Thoracic aorta (tissue), 2 donors: ENCODE results near the gene PLEKHM1. TPM values are rescaled to one million over a fixed set of nuclear protein-coding genes. Genes with fewer than 3 reads are reported as not detected.
A peak's percentile ranks its signal among the peaks of the same experiment; 100 is the strongest.

Experiments used
- ATAC-seq: fragments of 150-250 bp; one replicate; pipeline ENCODE4 v1.8.0; 2017; ENCODE audit warnings: low read depth; ENCODE audit not compliant: insufficient number of reproducible peaks, low FRiP score
- DNase-seq: peaks from one replicate; pipeline ENCODE4 v3.0.0-alpha.2; 2020; ENCODE audit warnings: low spot score
- H3K27ac ChIP-seq, 2 donors: fragments of 200-600 bp; sonication (generic); 1 replicate in 1 of 2; 2 replicates in 1 of 2; pipeline ENCODE4 v1.5.1; 2016; ENCODE audit warnings: mild to moderate bottlenecking in 2 of 2, moderate library complexity in 2 of 2
- H3K27me3 ChIP-seq: fragments of 200-600 bp; sonication (generic); replicated peaks from 2 replicates; pipeline ENCODE4 v1.6.0; 2016; ENCODE audit warnings: mild to moderate bottlenecking; ENCODE audit not compliant: insufficient read depth
- H3K36me3 ChIP-seq: fragments of 200-600 bp; sonication (generic); one replicate; pipeline ENCODE4 v1.5.1; 2016
- H3K4me1 ChIP-seq, 2 donors: fragments of 200-600 bp; sonication (generic); 1 replicate in 1 of 2; 2 replicates in 1 of 2; pipeline versions ENCODE4 v1.5.1 to v1.6.0; 2016; ENCODE audit warnings: low read depth in 2 of 2, mild to moderate bottlenecking in 1 of 2; ENCODE audit not compliant: control insufficient read depth in 1 of 2
- H3K4me3 ChIP-seq: fragments of 200-600 bp; sonication (generic); 2 replicates; pipeline ENCODE4 v1.5.1; 2016; ENCODE audit warnings: mild to moderate bottlenecking
- H3K9me3 ChIP-seq: fragments of 200-600 bp; sonication (generic); 2 replicates; pipeline ENCODE4 v1.5.1; 2016
- total RNA-seq, 2 donors: library from RNA; depleted of rRNA; stranded (reverse); fragments of >200 nt; gene quantifications; one replicate each; pipeline versions ENCODE4 v1.1.0 to v1.2.3, GENCODE V29; 2016
- TF ChIP-seq, protein P1 (sequence below): fragments of 200-600 bp; sonication (generic); IDR thresholded peaks from one replicate; pipeline ENCODE4 v1.5.1; 2019; ENCODE audit warnings: antibody characterized with exemption

PLEKHM1 gene
- total RNA-seq, 2 donors from 2014 or later, result 64.3 to 134 TPM

DNA sequence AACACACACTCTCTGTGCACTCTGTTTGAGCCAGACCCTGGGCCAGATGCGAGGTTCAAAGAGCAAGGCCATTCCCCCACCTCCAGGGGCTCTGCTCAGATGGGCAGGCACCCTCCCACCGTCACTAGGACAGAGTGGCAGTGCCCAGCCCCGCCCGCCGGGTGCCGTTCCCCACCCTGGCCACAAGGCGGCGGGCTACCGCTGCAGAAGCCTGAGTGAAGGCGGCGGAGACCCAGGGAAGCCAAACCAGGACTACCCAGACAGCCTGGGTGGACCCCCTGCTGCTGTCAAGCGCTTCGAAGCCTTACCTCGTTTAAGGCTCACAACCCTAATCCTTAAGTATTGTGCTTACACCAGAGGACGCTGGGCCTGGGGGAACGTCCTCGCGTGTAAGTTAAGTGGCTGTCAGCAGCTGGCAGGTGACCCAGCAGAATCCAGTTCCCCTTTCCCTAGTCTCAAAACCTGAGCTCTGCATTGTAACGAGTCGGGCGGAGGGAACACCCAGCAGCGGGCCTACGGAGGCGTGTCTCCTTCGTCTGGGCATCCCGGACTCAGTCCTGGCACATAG lies 62.4 kb downstream of the PLEKHM1 start:
- no peaks in the 10 kb centered on the region for H3K9me3 ChIP-seq
- no peaks in the 10 kb centered on the region for H3K27me3 ChIP-seq
- DNase-seq, result no peak
- H3K4me3 ChIP-seq, result peak overlapping the region; percentile 32
- ATAC-seq, result peak; percentile 74
- no peak overlapping the region for H3K27ac ChIP-seq
- H3K36me3 ChIP-seq, result no peaks in the 10 kb centered on the region
- peaks cover 29 to 43% of the 10 kb centered on the region in 2 donors for H3K4me1 ChIP-seq
- TF ChIP-seq, protein P1, sequence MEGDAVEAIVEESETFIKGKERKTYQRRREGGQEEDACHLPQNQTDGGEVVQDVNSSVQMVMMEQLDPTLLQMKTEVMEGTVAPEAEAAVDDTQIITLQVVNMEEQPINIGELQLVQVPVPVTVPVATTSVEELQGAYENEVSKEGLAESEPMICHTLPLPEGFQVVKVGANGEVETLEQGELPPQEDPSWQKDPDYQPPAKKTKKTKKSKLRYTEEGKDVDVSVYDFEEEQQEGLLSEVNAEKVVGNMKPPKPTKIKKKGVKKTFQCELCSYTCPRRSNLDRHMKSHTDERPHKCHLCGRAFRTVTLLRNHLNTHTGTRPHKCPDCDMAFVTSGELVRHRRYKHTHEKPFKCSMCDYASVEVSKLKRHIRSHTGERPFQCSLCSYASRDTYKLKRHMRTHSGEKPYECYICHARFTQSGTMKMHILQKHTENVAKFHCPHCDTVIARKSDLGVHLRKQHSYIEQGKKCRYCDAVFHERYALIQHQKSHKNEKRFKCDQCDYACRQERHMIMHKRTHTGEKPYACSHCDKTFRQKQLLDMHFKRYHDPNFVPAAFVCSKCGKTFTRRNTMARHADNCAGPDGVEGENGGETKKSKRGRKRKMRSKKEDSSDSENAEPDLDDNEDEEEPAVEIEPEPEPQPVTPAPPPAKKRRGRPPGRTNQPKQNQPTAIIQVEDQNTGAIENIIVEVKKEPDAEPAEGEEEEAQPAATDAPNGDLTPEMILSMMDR, result peak; percentile 99

DNA sequence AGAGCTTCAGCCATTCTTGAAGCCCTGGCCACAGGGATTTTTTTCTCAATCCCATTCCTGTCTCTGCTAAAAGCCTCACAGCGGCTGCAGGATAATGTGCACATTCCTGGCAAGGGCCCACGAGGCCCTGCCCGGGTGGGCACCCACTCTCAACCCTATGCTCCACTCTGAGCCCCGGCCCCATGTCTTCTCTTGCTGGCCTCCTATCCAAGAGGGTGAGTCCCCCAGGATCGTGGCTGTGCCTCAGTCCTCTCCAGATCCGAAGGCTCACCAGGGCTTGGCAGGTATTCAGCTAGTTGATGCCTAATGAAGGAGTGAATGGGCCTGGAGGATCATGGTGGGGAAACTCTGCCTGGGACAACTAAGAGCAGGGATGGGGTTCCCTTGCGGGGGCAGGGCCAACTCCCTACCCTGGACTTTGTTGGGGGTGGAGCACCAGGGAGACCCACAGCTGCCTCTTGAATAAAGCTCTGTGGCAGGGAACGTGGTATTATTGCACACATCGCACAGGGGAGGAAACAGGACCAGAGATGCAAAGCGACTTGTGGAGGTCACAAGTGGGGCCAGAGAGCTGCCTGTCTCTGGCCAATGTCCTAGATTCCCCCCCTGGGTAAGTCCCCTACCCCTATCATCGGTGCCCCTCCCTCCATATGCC lies 63.2 kb downstream of the PLEKHM1 start:
- TF ChIP-seq, protein P1, result no peak
- Histone ChIP-seq H3K9me3 (no peaks in the 10 kb centered on the region), H3K27ac (no peak overlapping the region), H3K36me3 (no peaks in the 10 kb centered on the region), H3K4me3 (no peak overlapping the region), H3K4me1 (peaks cover 24 to 37% of the 10 kb centered on the region in 2 donors), H3K27me3 (no peaks in the 10 kb centered on the region)
- ATAC-seq (no peak), DNase-seq (no peak)

DNA sequence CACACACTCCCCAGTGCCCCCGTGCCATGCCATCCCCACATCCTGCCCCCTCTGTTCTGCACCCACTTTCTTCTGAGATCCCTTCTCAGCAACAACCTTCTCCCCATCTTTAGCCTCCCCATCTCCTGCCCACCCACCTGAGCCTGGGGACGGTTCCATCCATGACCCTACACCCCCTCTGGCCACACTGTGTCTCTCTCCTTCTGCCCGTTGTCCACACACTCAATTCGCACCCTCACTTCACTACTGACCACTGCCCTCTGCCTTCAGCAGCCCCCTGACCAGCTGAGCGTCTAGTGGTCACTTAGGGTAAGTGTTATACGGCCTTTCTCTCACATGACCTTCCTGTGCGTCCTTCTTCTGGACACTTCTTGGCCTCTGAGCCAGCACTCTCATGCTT lies 64.0 kb downstream of the PLEKHM1 start:
- peaks cover 20 to 31% of the 10 kb centered on the region in 2 donors for H3K4me1 ChIP-seq
- H3K27me3 ChIP-seq, result no peaks in the 10 kb centered on the region
- no peak overlapping the region for H3K4me3 ChIP-seq
- H3K27ac ChIP-seq, result no peak overlapping the region
- ATAC-seq (no peak), DNase-seq (no peak)
- no peaks in the 10 kb centered on the region for H3K9me3 ChIP-seq
- TF ChIP-seq, protein P1, result no peak
- H3K36me3 ChIP-seq, result no peaks in the 10 kb centered on the region

DNA sequence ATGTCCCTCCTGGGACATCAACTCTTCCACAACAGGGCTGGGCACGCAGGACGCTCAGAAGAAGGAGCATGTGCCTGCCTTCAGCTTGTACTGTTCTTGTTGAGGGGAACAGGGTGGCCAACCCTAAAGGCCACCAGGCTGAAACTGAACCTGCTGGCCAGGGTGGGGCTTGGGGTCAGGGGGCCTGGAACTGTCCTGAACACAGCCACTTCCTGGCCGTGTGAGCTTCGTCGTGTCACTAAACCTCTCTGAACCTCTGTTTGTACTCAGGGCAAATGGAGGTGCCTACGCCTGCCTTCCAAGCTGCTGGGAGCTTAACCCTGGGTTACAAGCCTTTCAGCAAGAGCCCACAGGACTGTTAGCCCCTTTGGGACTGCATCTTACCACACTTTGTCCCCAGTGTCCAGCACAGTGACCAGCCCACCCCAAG lies 64.5 kb downstream of the PLEKHM1 start:
- TF ChIP-seq, protein P1, result no peak
- Histone ChIP-seq H3K27me3 (no peaks in the 10 kb centered on the region), H3K9me3 (no peaks in the 10 kb centered on the region), H3K36me3 (no peaks in the 10 kb centered on the region), H3K27ac (no peak overlapping the region), H3K4me3 (no peak overlapping the region), H3K4me1 (peaks cover 14 to 25% of the 10 kb centered on the region in 2 donors)
- DNase-seq (no peak), ATAC-seq (no peak)

DNA sequence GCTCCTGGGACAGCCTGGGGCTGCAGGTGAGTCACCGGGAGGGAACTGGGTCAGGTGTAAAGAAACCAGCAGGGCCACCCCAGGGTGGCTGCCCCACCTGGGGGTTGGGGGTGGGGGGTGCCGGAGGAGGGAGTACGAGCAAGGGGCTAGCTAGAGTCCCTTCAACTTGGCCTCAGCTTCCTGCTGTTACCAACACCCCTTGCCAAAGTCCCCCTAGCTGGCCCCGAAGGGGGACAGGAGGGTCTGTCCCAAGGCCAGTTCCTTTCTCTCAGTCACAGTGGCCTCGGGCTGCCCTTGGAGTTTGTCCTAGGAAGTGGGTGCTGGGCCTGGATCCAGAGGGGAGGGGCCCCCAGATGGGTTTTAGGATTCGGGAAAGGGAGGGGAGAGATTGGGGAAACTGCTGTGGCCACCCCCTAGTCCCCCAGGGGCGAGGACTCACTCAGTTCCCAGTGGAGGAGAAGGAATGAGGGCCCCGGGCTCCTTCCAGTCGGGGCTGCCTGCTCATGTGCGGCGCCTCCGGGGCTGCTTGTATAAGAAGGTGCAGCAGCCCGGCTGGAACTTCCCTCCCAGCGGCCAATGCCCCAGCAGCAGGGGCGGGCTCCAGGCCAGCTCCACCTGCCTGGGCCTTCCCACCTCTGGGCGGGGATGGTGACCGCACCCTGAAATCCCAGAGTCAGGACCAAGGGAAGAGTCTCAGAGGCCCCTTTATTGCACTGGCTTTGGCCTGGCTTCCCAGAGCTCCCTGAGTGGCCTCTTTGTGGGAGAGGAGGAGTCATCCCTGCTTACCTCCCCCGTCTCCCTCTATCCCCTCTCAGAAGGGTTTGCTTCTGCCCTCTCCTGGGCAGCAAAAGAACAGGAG lies 65.2 kb downstream of the PLEKHM1 start:
- TF ChIP-seq, protein P1, result no peak
- no peak overlapping the region for H3K27ac ChIP-seq
- peaks cover 9 to 19% of the 10 kb centered on the region in 2 donors for H3K4me1 ChIP-seq
- no peaks in the 10 kb centered on the region for H3K9me3 ChIP-seq
- no peak for ATAC-seq
- no peak overlapping the region for H3K4me3 ChIP-seq
- H3K27me3 ChIP-seq, result no peaks in the 10 kb centered on the region
- no peaks in the 10 kb centered on the region for H3K36me3 ChIP-seq
- no peak for DNase-seq
